Stimulated activated CD8-positive, alpha-beta memory T cell treated with anti-CD3 and anti-CD28 coated beads, Interleukin-15, amount 100 ng/mL, for 24 hours (primary cell): Measurements from ENCODE around the gene MPHOSPH9.

ENCODE experiments used
- DNase-seq: peaks from one replicate; pipeline ENCODE4 v3.0.0-alpha.2; 2020; ENCODE audit warnings: low read depth

MPHOSPH9 gene

GRCh38 chr12:123126294-123127181, 106.4 kb downstream of the MPHOSPH9 start:
- DNase-seq: no peak

GRCh38 chr12:123122626-123123025, 110.3 kb downstream of the MPHOSPH9 start:
- DNase-seq: no peak

GRCh38 chr12:123121670-123122069, 111.3 kb downstream of the MPHOSPH9 start:
- no peak for DNase-seq

- no peak for DNase-seq
Observed at GRCh38 chr12:123120452-123121166, 112.3 kb downstream of the MPHOSPH9 start.

GRCh38 chr12:123119808-123120207, 113.1 kb downstream of the MPHOSPH9 start:
- DNase-seq: no peak

- no peak for DNase-seq
Observed at GRCh38 chr12:123118497-123118896, 114.4 kb downstream of the MPHOSPH9 start.

GRCh38 chr12:123115409-123116121, 117.4 kb downstream of the MPHOSPH9 start:
- no peak for DNase-seq

- DNase-seq: no peak
Observed at GRCh38 chr12:123114304-123115083, 118.4 kb downstream of the MPHOSPH9 start.

- no peak for DNase-seq
Observed at GRCh38 chr12:123113026-123113425, 119.9 kb downstream of the MPHOSPH9 start.

GRCh38 chr12:123111498-123112165, 121.3 kb downstream of the MPHOSPH9 start:
- no peak for DNase-seq

GRCh38 chr12:123109319-123109772, 123.6 kb downstream of the MPHOSPH9 start:
- DNase-seq: no peak

GRCh38 chr12:123108682-123109066, 124.3 kb downstream of the MPHOSPH9 start:
- no peak for DNase-seq

GRCh38 chr12:123107926-123108681, 124.8 kb downstream of the MPHOSPH9 start:
- no peak for DNase-seq

- DNase-seq: no peak
Observed at GRCh38 chr12:123106640-123107359, 126.1 kb downstream of the MPHOSPH9 start.

- no peak for DNase-seq
Observed at GRCh38 chr12:123105211-123105826, 127.6 kb downstream of the MPHOSPH9 start.

- DNase-seq: no peak
Observed at GRCh38 chr12:123104809-123105208, 128.1 kb downstream of the MPHOSPH9 start.
